ENCODE measurements around the gene RNF212B. TPM values are rescaled to one million over a fixed set of nuclear protein-coding genes. Genes with fewer than 3 reads are reported as not detected.

Gene RNF212B
- total and polyA plus RNA-seq, 2 of the 13 experiments (the other 11 are each of a cell fraction or from before 2014, with no cell fraction given), result 0.05 TPM; not detected in 1

DNA sequence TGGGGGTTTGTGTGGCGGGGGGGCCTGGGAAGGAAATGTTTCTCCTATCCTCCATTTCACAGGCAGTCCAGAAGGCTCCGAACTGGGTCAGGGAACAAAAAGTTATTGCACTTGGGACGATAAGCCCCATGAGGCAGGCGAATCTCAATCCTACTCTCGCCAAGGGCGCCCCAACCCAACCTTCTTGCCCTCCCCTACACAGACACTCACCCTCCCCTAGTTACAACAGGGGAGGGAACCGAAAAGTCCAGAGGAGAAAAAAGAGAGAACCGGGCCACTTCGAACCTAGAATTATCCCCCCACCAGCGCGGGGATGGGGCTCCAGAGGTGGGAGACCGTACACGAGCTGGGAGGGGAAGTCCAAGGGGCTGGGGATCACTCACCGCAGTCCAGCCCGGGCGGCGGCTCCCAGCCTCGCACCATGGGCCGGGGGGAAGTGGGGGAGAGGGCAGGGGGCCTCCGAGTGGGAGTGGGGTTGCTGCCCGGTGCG is 47.8 kb downstream of the RNF212B start (continued):
- TF ChIP-seq REST (IDR thresholded peaks at IDR 0.05; ENCODE audit: borderline replicate concordance in 1 of 2, low read depth in 1 of 2, low read length in 2 of 2) (0 out of 4 replicates have a peak, but pooled peaks of 1 of the 2 experiments have one; percentile 41), MED8 (CRISPR knock-in tag; IDR thresholded peaks at IDR 0.05; ENCODE audit: insufficient replicate concordance) (no peak), JARID2 (CRISPR knock-in tag; IDR thresholded peaks at IDR 0.05; ENCODE audit: insufficient replicate concordance) (no peak), ZNF615 (CRISPR knock-in tag; IDR thresholded peaks at IDR 0.05; ENCODE audit: borderline replicate concordance) (no peak), ZNF550 (CRISPR knock-in tag; IDR thresholded peaks at IDR 0.05; ENCODE audit: borderline replicate concordance) (0 out of 2 replicates have a peak, but pooled peaks have one; percentile 85), SAP130 (CRISPR knock-in tag; IDR thresholded peaks at IDR 0.05; ENCODE audit: low read depth) (no peak), ZSCAN12 (CRISPR knock-in tag; IDR thresholded peaks at IDR 0.05) (no peak), NONO (IDR thresholded peaks at IDR 0.05) (no peak), NONO (CRISPR knock-in tag; conservative IDR thresholded peaks at IDR 0.05) (no peak), ZNF333 (CRISPR knock-in tag; IDR thresholded peaks at IDR 0.05; ENCODE audit: borderline replicate concordance) (no peak), ZNF224 (CRISPR knock-in tag; IDR thresholded peaks at IDR 0.05) (peak; percentile 23; the same call in 1 of the 2 replicates), REPIN1 (CRISPR knock-in tag; IDR thresholded peaks at IDR 0.05; ENCODE audit: borderline replicate concordance, low read depth) (no peak), ZNF552 (CRISPR knock-in tag; IDR thresholded peaks at IDR 0.05; ENCODE audit: borderline replicate concordance) (no peak; the same call in 1 of the 2 replicates), STAT5B (CRISPR knock-in tag; IDR thresholded peaks at IDR 0.05) (no peak), SALL2 (CRISPR knock-in tag; IDR thresholded peaks at IDR 0.05) (no peak), MEIS1 (CRISPR knock-in tag; IDR thresholded peaks at IDR 0.05; ENCODE audit: borderline replicate concordance) (no peak), MAX (IDR thresholded peaks at IDR 0.05) (no peak; the same call in 1 of the 2 replicates), ZEB1 (IDR thresholded peaks at IDR 0.05; ENCODE audit: insufficient replicate concordance, low read depth) (no peak)
- TF ChIP-seq, protein P1, sequence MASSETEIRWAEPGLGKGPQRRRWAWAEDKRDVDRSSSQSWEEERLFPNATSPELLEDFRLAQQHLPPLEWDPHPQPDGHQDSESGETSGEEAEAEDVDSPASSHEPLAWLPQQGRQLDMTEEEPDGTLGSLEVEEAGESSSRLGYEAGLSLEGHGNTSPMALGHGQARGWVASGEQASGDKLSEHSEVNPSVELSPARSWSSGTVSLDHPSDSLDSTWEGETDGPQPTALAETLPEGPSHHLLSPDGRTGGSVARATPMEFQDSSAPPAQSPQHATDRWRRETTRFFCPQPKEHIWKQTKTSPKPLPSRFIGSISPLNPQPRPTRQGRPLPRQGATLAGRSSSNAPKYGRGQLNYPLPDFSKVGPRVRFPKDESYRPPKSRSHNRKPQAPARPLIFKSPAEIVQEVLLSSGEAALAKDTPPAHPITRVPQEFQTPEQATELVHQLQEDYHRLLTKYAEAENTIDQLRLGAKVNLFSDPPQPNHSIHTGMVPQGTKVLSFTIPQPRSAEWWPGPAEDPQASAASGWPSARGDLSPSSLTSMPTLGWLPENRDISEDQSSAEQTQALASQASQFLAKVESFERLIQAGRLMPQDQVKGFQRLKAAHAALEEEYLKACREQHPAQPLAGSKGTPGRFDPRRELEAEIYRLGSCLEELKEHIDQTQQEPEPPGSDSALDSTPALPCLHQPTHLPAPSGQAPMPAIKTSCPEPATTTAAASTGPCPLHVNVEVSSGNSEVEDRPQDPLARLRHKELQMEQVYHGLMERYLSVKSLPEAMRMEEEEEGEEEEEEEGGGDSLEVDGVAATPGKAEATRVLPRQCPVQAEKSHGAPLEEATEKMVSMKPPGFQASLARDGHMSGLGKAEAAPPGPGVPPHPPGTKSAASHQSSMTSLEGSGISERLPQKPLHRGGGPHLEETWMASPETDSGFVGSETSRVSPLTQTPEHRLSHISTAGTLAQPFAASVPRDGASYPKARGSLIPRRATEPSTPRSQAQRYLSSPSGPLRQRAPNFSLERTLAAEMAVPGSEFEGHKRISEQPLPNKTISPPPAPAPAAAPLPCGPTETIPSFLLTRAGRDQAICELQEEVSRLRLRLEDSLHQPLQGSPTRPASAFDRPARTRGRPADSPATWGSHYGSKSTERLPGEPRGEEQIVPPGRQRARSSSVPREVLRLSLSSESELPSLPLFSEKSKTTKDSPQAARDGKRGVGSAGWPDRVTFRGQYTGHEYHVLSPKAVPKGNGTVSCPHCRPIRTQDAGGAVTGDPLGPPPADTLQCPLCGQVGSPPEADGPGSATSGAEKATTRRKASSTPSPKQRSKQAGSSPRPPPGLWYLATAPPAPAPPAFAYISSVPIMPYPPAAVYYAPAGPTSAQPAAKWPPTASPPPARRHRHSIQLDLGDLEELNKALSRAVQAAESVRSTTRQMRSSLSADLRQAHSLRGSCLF (CRISPR knock-in tag; IDR thresholded peaks at IDR 0.05; ENCODE audit: borderline replicate concordance), result no peak
- TF ChIP-seq, protein P2, sequence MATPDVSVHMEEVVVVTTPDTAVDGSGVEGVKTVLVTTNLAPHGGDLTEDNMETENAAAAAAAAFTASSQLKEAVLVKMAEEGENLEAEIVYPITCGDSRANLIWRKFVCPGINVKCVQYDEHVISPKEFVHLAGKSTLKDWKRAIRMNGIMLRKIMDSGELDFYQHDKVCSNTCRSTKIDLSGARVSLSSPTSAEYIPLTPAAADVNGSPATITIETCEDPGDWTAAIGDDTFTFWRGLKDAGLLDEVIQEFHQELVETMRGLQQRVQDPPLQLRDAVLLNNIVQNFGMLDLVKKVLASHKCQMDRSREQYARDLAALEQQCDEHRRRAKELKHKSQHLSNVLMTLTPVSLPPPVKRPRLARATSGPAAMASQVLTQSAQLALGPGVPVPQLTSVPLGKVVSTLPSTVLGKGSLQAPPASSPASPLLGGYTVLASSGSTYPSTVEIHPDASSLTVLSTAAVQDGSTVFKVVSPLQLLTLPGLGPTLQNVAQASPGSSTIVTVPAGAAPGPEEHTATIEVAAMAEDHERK (CRISPR knock-in tag; IDR thresholded peaks at IDR 0.05; ENCODE audit: low read depth), result no peak

Measured in HepG2 (cell line).